ENCODE results near the gene FUT8.

DNA sequence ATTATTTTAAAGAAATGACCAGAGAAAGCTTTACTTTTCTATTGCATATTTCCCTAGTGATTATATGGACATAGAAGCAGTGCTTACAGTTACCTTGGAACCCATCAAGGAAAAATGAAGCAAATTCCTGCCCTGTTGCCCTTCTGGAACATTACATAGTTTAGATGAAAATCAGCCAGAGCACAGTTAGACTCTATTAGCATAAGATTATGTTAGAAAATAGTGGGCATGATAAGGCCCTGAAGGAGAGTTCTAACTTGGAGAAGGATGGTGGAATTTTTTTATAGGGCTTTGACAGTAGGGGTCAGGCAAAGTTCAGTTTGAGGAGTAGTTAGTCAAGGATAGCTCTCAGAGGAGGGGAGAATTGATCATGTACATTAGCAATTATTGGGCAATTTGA is 74.3 kb downstream of the FUT8 start:
- no peak for TF ChIP-seq POLR2A (IDR thresholded peaks at IDR 0.05)
- TF ChIP-seq, protein P1, sequence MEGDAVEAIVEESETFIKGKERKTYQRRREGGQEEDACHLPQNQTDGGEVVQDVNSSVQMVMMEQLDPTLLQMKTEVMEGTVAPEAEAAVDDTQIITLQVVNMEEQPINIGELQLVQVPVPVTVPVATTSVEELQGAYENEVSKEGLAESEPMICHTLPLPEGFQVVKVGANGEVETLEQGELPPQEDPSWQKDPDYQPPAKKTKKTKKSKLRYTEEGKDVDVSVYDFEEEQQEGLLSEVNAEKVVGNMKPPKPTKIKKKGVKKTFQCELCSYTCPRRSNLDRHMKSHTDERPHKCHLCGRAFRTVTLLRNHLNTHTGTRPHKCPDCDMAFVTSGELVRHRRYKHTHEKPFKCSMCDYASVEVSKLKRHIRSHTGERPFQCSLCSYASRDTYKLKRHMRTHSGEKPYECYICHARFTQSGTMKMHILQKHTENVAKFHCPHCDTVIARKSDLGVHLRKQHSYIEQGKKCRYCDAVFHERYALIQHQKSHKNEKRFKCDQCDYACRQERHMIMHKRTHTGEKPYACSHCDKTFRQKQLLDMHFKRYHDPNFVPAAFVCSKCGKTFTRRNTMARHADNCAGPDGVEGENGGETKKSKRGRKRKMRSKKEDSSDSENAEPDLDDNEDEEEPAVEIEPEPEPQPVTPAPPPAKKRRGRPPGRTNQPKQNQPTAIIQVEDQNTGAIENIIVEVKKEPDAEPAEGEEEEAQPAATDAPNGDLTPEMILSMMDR (IDR thresholded peaks at IDR 0.05): no peak
